ENCODE measurements around the gene TNFRSF9. TPM values are rescaled to one million over a fixed set of nuclear protein-coding genes. Genes with fewer than 3 reads are reported as not detected.

TNFRSF9 gene
- total and polyA plus RNA-seq, 9 of the 15 experiments (the other 6 are each of a cell fraction or from before 2014, with no cell fraction given): 0.04 to 0.29 (median 0.08) TPM; not detected in 1

DNA sequence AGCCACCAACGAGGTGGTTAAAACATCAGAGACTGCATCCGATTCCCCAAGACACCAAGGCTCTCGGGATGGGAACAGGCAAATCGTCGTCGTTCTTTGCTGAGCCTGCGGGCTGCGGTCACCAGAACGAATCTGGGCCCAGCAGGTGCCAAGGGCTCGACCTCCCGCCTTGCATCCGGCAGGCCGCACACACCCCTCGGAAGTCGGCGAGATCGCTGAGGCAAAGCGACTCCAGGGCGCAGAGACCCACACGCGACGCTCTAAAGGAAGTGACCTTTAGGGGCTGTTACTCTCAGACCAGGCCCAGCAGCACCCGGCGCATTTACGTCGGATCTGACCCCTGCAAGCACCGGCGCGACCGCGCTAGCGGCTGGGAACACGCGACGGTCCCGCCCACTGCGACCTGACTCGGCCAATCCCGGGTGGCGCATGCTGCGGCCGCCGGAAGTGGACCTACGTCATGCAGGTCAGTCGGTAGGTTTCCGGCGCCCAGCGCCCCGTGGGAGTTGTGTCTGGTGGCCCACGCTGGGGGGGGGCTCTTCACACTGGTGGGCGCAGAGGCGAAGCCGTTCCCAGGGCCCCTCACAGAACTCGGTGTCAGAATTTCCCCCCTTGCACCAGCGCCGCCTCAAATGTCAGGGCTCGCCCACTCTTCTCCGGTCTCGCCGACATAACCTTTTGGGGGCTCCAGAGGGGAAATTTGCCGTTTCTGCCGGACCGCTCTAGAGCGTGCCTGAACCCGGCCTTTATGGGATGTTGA, 13.4 kb upstream of the TNFRSF9 start (continued):
- TF ChIP-seq ZNF592 (IDR thresholded peaks at IDR 0.05): peak; percentile 66; the same call in 1 of the 2 replicates
- TF ChIP-seq THRAP3 (IDR thresholded peaks at IDR 0.05; ENCODE audit: borderline replicate concordance): no peak
- peak in 1 of 2 experiments; percentile 12; a peak in 1 of 4 replicates for TF ChIP-seq SIN3A (IDR thresholded peaks at IDR 0.05; ENCODE audit: borderline replicate concordance in 2 of 2, control insufficient read depth in 1 of 2, low read depth in 2 of 2, low read length in 2 of 2)
- TF ChIP-seq ZNF347 (CRISPR knock-in tag; IDR thresholded peaks at IDR 0.05; ENCODE audit: low read depth): no peak
- TF ChIP-seq, protein P1, sequence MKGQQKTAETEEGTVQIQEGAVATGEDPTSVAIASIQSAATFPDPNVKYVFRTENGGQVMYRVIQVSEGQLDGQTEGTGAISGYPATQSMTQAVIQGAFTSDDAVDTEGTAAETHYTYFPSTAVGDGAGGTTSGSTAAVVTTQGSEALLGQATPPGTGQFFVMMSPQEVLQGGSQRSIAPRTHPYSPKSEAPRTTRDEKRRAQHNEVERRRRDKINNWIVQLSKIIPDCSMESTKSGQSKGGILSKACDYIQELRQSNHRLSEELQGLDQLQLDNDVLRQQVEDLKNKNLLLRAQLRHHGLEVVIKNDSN (CRISPR knock-in tag; IDR thresholded peaks at IDR 0.05): peak; percentile 62
- TF ChIP-seq ZNF384 (IDR thresholded peaks at IDR 0.05; ENCODE audit: low read depth, low read length): no peak
- TF ChIP-seq EWSR1 (IDR thresholded peaks at IDR 0.05; ENCODE audit: borderline replicate concordance, low read depth, partially characterized antibody): no peak
- peak in 1 of 2 experiments; percentile 93; a peak in 2 of 4 replicates for TF ChIP-seq ZNF639 (CRISPR knock-in tag; conservative IDR thresholded peaks at IDR 0.05 in 1 of 2, IDR thresholded peaks at IDR 0.05 in 1 of 2)
- TF ChIP-seq E4F1 (CRISPR knock-in tag; IDR thresholded peaks at IDR 0.05; ENCODE audit: borderline replicate concordance): no peak
- TF ChIP-seq NKRF (IDR thresholded peaks at IDR 0.05; ENCODE audit: borderline replicate concordance): no peak
- TF ChIP-seq GATAD2A (IDR thresholded peaks at IDR 0.05): no peak

Data from K562 (cell line).